K562 (cell line): ENCODE results near the gene ZNF575. TPM values are rescaled to one million over a fixed set of nuclear protein-coding genes. Genes with fewer than 3 reads are reported as not detected.
A peak's percentile ranks its signal among the peaks of the same experiment; 100 is the strongest.

Source experiments
- BRF1 ChIP-seq: IDR thresholded peaks from 3 replicates; pipeline ENCODE4 v1.6.1; 2011; ENCODE audit warnings: borderline replicate concordance, mild to moderate bottlenecking; ENCODE audit not compliant: insufficient read length; ENCODE audit errors: extremely low read depth
- CHD4 ChIP-seq: fragments of 200-600 bp; sonication (generic); IDR thresholded peaks from 3 replicates; pipeline ENCODE4 v1.6.1; 2012; ENCODE audit warnings: low read depth, mild to moderate bottlenecking, mixed read lengths, low read length, inconsistent platforms; ENCODE audit not compliant: insufficient read depth, insufficient replicate concordance, poor library complexity, severe bottlenecking
- ETV1 ChIP-seq: fragments of 450-650 bp; conservative IDR thresholded peaks from 2 replicates; pipeline ENCODE4 v1.6.1; 2016; ENCODE audit warnings: missing genetic modification characterization, control low read depth, low read depth, missing compliant biosample characterization
- PHF8 ChIP-seq: fragments of 200-600 bp; sonication (generic); IDR thresholded peaks from 2 replicates; pipeline ENCODE4 v1.6.1; 2012; ENCODE audit warnings: mixed run types, mild to moderate bottlenecking, inconsistent platforms, low read length, moderate library complexity, borderline replicate concordance
- POLR2AphosphoS5 ChIP-seq: IDR thresholded peaks from 2 replicates; pipeline ENCODE4 v1.6.1; 2011; ENCODE audit warnings: mild to moderate bottlenecking, low read depth, low read length, moderate library complexity; ENCODE audit not compliant: control insufficient read depth, insufficient read depth
- POLR2B ChIP-seq: fragments of 450-650 bp; IDR thresholded peaks from 2 replicates; pipeline ENCODE4 v1.6.1; 2018; ENCODE audit warnings: low read depth; ENCODE audit not compliant: partially characterized antibody
- SAP30 ChIP-seq: fragments of 200-600 bp; sonication (generic); IDR thresholded peaks from 2 replicates; pipeline ENCODE4 v1.6.1; 2012; ENCODE audit warnings: borderline replicate concordance, low read depth, mild to moderate bottlenecking, moderate library complexity, low read length, control low read depth, inconsistent platforms; ENCODE audit not compliant: insufficient read depth, poor library complexity, severe bottlenecking
- TAF1 ChIP-seq: IDR thresholded peaks from 2 replicates; pipeline ENCODE4 v1.6.1; 2011; ENCODE audit warnings: mild to moderate bottlenecking, low read length, moderate library complexity; ENCODE audit not compliant: insufficient read depth, control insufficient read depth, severe bottlenecking; ENCODE audit errors: extremely low read depth
- polyA plus RNA-seq, 8 experiments: library from polyadenylated mRNA; depleted of rRNA in 4 of 8; stranded (reverse) in 5 of 8; unstranded in 3 of 8; fragments of >200 nt; fragmentation: Nextera tagmentation in 2 of 8; fragmentation: Illumina TruSeq in 1 of 8; extraction: Ambion mirVana in 2 of 8; extraction: Trizol in 1 of 8; gene quantifications; 2 replicates each; pipeline versions ENCODE4 v1.2.1 to v1.2.3, GENCODE V29; 2011 to 2014; ENCODE audit warnings: inconsistent platforms in 1 of 8, missing spikeins in 1 of 8
- total RNA-seq, 7 experiments: library from RNA; depleted of rRNA in 6 of 7; stranded (reverse); fragments of >200 nt in 6 of 7; fragmentation: Illumina TruSeq in 2 of 7; extraction: Trizol in 2 of 7; gene quantifications; 2 replicates each; pipeline versions ENCODE4 v1.2.1 to v1.2.3, GENCODE V29; 2011 to 2021; ENCODE audit warnings: low replicate concordance in 1 of 7
- TF ChIP-seq, protein P1 (sequence below), 2 experiments: fragments of 450-650 bp in 1 of 2; sonication (generic) in 1 of 2; formaldehyde crosslinking in 1 of 2; IDR thresholded peaks; 2 replicates each; pipeline versions ENCODE4 v1.7.1 to v1.9.0; 2016 to 2022; ENCODE audit warnings: inconsistent platforms in 1 of 2, mild to moderate bottlenecking in 1 of 2, missing genetic modification reagents in 1 of 2
- TF ChIP-seq, protein P2 (sequence below), 2 experiments: fragments of 450-650 bp; IDR thresholded peaks; 2 replicates each; pipeline ENCODE4 v1.6.1; 2018; ENCODE audit warnings: mild to moderate bottlenecking in 2 of 2, low read depth in 1 of 2; ENCODE audit not compliant: partially characterized antibody in 2 of 2

The ZNF575 gene
- total and polyA plus RNA-seq, 9 of the 15 experiments (the other 6 are each of a cell fraction or from before 2014, with no cell fraction given): 0.20 to 0.98 (median 0.32) TPM; not detected in 6

DNA sequence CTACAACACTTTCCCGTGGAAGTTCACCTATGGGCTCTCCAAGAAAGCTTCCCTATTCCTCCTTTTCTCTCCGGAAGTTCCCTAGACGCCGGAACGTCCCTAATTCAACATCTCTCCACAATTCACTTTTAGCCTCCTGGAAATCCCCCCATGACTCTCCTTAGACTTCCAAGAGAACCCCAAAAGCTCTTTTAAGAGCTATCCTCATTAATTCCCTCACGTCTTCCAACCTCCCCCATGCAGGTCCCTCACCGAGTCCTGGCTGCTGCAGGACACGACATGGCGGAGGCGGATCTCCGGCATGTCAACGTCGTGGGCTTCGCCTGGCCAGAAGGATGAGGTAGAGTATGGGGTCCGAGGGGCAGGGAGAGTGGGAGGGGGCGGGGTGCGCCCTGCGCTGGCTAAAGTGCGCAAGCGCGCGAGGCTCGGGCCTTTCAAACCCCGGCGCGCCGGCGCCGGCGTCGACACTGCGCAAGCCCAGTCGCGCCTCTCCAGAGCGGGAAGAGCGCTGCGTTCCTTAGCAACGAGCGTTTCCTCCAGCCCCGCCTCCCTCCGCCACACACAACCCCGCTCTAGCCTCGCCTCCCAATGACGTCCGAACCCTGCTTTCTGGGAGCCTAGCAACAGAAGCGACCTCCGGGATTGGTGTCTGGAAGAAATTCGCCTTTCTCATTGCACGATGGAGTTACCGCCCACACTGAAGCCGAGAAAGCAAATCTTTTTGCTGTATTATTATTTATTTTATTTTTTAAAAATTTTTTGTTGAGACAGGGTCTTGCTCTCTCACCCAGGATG lies 42.4 kb downstream of the ZNF575 start, which contains the start of the genes PINLYP and XRCC1 (continued):
- TF ChIP-seq, protein P1, sequence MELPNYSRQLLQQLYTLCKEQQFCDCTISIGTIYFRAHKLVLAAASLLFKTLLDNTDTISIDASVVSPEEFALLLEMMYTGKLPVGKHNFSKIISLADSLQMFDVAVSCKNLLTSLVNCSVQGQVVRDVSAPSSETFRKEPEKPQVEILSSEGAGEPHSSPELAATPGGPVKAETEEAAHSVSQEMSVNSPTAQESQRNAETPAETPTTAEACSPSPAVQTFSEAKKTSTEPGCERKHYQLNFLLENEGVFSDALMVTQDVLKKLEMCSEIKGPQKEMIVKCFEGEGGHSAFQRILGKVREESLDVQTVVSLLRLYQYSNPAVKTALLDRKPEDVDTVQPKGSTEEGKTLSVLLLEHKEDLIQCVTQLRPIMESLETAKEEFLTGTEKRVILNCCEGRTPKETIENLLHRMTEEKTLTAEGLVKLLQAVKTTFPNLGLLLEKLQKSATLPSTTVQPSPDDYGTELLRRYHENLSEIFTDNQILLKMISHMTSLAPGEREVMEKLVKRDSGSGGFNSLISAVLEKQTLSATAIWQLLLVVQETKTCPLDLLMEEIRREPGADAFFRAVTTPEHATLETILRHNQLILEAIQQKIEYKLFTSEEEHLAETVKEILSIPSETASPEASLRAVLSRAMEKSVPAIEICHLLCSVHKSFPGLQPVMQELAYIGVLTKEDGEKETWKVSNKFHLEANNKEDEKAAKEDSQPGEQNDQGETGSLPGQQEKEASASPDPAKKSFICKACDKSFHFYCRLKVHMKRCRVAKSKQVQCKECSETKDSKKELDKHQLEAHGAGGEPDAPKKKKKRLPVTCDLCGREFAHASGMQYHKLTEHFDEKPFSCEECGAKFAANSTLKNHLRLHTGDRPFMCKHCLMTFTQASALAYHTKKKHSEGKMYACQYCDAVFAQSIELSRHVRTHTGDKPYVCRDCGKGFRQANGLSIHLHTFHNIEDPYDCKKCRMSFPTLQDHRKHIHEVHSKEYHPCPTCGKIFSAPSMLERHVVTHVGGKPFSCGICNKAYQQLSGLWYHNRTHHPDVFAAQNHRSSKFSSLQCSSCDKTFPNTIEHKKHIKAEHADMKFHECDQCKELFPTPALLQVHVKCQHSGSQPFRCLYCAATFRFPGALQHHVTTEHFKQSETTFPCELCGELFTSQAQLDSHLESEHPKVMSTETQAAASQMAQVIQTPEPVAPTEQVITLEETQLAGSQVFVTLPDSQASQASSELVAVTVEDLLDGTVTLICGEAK (IDR thresholded peaks at IDR 0.05): peak; percentile 48; the same call in 1 of the 2 replicates
- TF ChIP-seq, protein P1 (CRISPR knock-in tag; IDR thresholded peaks at IDR 0.05): no peak
- TF ChIP-seq CHD4 (no peak), ETV1 (tag) (peak; percentile 14; the same call in 1 of the 2 replicates), POLR2B (peak; percentile 84), BRF1 (no peak), POLR2AphosphoS5 (peak; percentile 52; the same call in 1 of the 2 replicates), SAP30 (peak; percentile 88), TAF1 (peak; percentile 54), PHF8 (peak; percentile 87)
- TF ChIP-seq, protein P2, sequence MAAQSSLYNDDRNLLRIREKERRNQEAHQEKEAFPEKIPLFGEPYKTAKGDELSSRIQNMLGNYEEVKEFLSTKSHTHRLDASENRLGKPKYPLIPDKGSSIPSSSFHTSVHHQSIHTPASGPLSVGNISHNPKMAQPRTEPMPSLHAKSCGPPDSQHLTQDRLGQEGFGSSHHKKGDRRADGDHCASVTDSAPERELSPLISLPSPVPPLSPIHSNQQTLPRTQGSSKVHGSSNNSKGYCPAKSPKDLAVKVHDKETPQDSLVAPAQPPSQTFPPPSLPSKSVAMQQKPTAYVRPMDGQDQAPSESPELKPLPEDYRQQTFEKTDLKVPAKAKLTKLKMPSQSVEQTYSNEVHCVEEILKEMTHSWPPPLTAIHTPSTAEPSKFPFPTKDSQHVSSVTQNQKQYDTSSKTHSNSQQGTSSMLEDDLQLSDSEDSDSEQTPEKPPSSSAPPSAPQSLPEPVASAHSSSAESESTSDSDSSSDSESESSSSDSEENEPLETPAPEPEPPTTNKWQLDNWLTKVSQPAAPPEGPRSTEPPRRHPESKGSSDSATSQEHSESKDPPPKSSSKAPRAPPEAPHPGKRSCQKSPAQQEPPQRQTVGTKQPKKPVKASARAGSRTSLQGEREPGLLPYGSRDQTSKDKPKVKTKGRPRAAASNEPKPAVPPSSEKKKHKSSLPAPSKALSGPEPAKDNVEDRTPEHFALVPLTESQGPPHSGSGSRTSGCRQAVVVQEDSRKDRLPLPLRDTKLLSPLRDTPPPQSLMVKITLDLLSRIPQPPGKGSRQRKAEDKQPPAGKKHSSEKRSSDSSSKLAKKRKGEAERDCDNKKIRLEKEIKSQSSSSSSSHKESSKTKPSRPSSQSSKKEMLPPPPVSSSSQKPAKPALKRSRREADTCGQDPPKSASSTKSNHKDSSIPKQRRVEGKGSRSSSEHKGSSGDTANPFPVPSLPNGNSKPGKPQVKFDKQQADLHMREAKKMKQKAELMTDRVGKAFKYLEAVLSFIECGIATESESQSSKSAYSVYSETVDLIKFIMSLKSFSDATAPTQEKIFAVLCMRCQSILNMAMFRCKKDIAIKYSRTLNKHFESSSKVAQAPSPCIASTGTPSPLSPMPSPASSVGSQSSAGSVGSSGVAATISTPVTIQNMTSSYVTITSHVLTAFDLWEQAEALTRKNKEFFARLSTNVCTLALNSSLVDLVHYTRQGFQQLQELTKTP (IDR thresholded peaks at IDR 0.05; ENCODE audit: low read depth in 1 of 2, partially characterized antibody in 2 of 2): peak in 1 of 2 experiments; percentile 48
